Measurements from ENCODE around the gene AHCYL2. TPM values are rescaled to one million over a fixed set of nuclear protein-coding genes. Genes with fewer than 3 reads are reported as not detected.

Gene AHCYL2
- total RNA-seq, 2 donors from 2014 or later = 262 to 397 TPM

- no peaks in the 10 kb centered on the region for H3K27me3 ChIP-seq
- H3K9ac ChIP-seq (ENCODE audit: low read depth in 2 of 2, low read length in 2 of 2) = no peak overlapping the region
- DNase-seq = no peak
- intact Hi-C loops (cut with DNase I) = no loop called here
- no peak overlapping the region for H3K4me3 ChIP-seq
- H3K27ac ChIP-seq = no peak overlapping the region
- H3K36me3 ChIP-seq = no peaks in the 10 kb centered on the region
- TF ChIP-seq CTCF (IDR thresholded peaks at IDR 0.05) = no peak
- H3K9me3 ChIP-seq = no peaks in the 10 kb centered on the region
- no peaks in the 10 kb centered on the region for H3K4me1 ChIP-seq
These were observed 227.9 kb downstream of the AHCYL2 start for GRCh38 chr7:129452589-129453231.

- TF ChIP-seq CTCF (IDR thresholded peaks at IDR 0.05) = no peak
- no peak overlapping the region for H3K9ac ChIP-seq (ENCODE audit: low read depth in 2 of 2, low read length in 2 of 2)
- intact Hi-C loops (cut with DNase I) = no loop called here
These were observed 228.8 kb downstream of the AHCYL2 start for GRCh38 chr7:129453510-129454248.

GRCh38 chr7:129454249-129454551 lies 229.4 kb downstream of the AHCYL2 start:
- Histone ChIP-seq H3K4me1 (no peaks in the 10 kb centered on the region), H3K27ac (no peak overlapping the region), H3K36me3 (no peaks in the 10 kb centered on the region), H3K9me3 (no peaks in the 10 kb centered on the region), H3K4me3 (no peak overlapping the region), H3K9ac (ENCODE audit: low read depth in 2 of 2, low read length in 2 of 2) (no peak overlapping the region), H3K27me3 (no peaks in the 10 kb centered on the region)
- TF ChIP-seq CTCF (IDR thresholded peaks at IDR 0.05) = no peak
- DNase-seq = no peak
- intact Hi-C loops (cut with DNase I) = no loop called here

More at GRCh38 chr7:129453510-129454248, 228.8 kb downstream of the AHCYL2 start:
- no peak overlapping the region for H3K27ac ChIP-seq
- no peak for DNase-seq
- H3K27me3 ChIP-seq = no peaks in the 10 kb centered on the region
- no peaks in the 10 kb centered on the region for H3K36me3 ChIP-seq
- no peaks in the 10 kb centered on the region for H3K4me1 ChIP-seq
- no peaks in the 10 kb centered on the region for H3K9me3 ChIP-seq
- H3K4me3 ChIP-seq = no peak overlapping the region

- TF ChIP-seq CTCF (IDR thresholded peaks at IDR 0.05) = no peak
- Histone ChIP-seq H3K36me3 (no peaks in the 10 kb centered on the region), H3K4me1 (no peaks in the 10 kb centered on the region), H3K9me3 (no peaks in the 10 kb centered on the region), H3K27me3 (no peaks in the 10 kb centered on the region), H3K9ac (ENCODE audit: low read depth in 2 of 2, low read length in 2 of 2) (no peak overlapping the region), H3K27ac (no peak overlapping the region), H3K4me3 (no peak overlapping the region)
- intact Hi-C loops (cut with DNase I) = no loop called here
- DNase-seq = no peak
These were observed 231.6 kb downstream of the AHCYL2 start for GRCh38 chr7:129456421-129456820.

- no peak for TF ChIP-seq CTCF (IDR thresholded peaks at IDR 0.05)
- Histone ChIP-seq H3K36me3 (no peaks in the 10 kb centered on the region), H3K4me1 (no peaks in the 10 kb centered on the region), H3K9ac (ENCODE audit: low read depth in 2 of 2, low read length in 2 of 2) (no peak overlapping the region), H3K4me3 (no peak overlapping the region), H3K27me3 (no peaks in the 10 kb centered on the region), H3K9me3 (no peaks in the 10 kb centered on the region), H3K27ac (no peak overlapping the region)
- intact Hi-C loops (cut with DNase I) = no loop called here
- no peak for DNase-seq
These were observed 232.3 kb downstream of the AHCYL2 start for GRCh38 chr7:129457101-129457500.

Data from colonic mucosa (tissue), 4 donors.